GM12801 (cell line): ENCODE data around the gene LINC01488.

Experiments used
- TF ChIP-seq, protein P1 (sequence below): IDR thresholded peaks from one replicate; pipeline ENCODE4 v1.5.1; 2011; ENCODE audit warnings: control low read depth; ENCODE audit not compliant: insufficient read length; ENCODE audit errors: extremely low read depth

LINC01488 gene

DNA sequence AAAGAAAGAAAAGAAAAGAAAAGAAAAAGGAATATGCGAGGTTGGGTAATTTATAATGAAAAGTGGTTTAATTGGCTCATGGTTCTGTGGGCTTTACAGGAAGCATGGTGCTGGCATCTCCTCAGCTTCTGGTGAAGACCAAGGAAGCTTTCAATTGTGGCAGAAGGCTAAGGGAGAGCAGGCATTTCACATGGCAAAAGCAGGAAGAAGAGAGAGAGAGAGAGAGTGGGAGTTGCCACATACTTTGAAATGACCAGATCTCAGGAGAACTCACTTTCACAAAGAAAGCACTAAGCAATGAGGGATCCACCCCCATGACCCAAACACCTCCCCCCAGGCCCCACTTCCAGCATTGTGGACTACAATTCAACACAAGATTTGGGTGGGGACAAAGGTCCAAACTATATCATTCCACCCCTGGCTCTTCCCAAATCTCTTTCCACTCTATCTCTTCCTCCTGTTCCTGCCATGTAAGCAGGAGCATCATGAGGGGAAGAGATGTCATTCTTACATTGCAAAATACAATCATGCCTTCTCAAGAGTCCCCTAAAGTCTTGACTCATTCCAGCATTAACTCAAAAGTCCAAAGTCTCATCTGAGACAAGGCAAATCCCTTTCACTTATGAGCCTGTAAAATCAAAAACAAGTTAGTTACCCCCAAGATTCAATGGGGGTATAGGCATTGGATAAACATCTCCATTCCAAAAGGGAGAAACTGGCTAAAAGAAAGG lies 38.9 kb downstream of the LINC01488 start:
- TF ChIP-seq, protein P1, sequence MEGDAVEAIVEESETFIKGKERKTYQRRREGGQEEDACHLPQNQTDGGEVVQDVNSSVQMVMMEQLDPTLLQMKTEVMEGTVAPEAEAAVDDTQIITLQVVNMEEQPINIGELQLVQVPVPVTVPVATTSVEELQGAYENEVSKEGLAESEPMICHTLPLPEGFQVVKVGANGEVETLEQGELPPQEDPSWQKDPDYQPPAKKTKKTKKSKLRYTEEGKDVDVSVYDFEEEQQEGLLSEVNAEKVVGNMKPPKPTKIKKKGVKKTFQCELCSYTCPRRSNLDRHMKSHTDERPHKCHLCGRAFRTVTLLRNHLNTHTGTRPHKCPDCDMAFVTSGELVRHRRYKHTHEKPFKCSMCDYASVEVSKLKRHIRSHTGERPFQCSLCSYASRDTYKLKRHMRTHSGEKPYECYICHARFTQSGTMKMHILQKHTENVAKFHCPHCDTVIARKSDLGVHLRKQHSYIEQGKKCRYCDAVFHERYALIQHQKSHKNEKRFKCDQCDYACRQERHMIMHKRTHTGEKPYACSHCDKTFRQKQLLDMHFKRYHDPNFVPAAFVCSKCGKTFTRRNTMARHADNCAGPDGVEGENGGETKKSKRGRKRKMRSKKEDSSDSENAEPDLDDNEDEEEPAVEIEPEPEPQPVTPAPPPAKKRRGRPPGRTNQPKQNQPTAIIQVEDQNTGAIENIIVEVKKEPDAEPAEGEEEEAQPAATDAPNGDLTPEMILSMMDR = no peak

DNA sequence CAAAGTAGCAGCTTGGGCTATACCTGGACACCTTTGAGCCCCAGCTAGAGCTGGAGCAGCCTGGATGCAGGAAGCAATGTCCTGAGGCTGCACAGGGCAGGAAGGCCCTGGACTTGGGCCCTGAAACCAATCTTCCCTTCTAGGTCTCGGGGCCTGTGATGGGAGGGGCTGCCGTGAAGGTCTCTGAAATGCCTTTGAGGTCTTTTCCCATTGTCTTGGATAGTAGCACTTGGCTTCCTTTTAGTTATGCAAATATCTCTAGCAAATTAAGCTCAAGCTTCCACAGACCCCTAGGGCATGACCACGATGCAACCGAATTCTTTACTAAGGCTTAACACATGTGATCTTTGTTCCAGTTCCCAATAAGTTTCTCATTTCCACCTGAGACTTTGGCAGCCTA lies 40.0 kb downstream of the LINC01488 start:
- TF ChIP-seq, protein P1 = no peak

DNA sequence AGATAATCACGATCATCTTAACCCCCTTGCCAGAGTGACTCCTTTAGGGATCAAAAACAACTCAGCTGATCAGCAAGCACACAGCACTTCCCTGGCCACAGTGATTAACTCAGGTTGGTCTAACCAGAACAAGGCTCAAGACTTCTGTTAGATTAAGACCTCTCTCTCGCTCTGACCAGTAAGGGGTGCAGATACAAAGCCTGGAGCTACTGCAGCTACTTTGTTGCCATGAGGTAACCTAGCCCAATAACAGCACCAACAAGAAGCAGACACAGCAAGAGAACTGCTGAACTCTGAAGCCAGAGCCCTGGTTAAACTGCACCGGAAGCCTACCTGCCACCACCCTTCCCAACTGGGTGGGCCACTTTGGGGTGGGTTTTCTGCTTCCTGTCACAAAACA lies 42.0 kb downstream of the LINC01488 start:
- TF ChIP-seq, protein P1 = no peak

DNA sequence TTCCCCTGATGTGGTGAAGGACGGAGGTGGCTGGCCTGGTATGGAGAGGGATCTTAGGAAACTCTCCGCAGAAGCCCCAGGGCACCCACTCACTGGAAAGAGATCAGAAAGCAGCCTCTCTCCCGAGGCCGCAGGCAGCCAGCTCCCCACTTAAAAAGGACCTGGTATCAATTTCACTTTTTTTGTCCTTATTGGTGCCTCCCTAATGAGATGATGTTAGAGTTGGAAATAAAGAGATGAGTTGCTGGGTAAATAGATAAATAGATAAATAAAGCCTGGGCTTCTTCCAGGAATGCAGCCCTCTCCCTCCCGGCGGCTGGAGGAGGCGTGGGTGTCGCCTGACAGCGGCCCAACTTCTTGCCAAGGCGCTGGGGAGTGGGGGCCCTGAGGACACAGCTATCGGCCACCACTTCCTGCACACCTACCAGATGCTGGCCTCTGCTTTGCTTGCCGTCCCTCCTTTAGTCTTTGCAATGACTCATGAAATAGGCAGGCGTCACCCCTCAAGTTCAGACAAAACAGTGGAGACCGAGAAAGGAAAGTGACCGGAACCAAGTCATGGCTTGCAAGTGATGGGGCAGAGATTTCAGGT lies 42.9 kb downstream of the LINC01488 start:
- TF ChIP-seq, protein P1 = no peak

DNA sequence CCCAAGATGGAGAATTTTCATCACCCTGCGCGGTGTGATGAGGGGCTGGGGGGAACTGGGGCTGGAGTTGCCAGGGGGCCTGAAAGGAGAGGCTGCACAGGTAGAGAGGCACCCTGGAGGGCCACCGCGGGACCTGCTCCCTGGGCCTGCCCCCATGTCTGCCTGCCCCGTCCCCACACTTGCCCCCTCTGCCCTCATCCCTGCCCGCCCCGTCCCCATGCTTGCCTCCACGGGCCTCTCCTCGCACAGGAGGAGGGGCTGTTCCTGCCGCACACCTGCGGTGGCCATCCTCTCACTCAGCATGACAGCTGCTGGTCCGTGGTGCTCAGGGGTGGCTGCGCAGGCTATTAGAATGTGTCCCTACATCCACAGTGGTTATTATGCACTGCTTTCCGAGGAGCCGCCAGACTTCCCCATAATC lies 43.5 kb downstream of the LINC01488 start:
- TF ChIP-seq, protein P1 = no peak

DNA sequence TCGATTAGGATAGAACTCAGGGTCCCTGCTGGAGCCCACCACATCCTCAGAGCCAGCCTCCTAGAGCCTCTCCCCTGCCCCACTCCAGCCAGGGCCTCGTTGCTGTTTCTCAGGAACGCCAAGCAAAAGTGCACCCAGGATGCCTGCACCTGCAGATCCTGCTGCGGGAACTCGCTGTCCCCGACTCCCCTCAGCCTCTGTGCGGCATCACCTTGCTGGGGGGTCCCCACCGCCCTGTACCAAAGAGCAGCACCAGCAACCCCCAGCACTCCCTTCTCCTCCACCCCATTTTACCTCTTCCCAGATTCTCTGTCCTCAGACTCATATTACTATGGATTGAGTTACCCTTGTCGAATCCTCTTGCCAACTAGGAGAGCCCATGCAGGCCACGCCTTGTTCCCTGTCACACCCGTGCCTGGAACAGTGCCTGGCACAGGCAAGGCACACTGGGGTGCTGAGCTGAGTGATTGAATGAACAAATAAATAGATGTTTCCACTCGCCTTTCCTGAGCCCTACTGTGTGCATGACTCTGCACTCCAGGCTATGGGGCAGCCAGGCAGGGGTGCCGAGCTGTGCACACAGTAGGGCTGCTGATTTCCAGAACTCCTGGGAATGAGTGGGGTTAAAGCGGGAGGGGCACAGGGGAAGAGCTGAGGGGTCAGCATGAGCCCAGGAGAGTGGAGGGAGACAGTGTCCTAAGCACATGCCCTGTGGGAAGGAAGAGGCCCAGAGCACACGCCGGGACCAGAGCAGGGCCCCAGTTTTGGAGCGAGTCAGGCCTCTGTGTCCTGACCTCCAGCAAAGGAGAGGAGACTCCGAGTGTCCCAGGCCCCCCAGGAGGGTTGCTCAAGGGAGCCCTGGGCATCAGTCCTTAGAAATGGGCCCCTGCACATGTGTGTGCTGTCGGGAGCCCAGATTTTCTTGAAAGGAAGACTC lies 44.3 kb downstream of the LINC01488 start:
- TF ChIP-seq, protein P1 = no peak

DNA sequence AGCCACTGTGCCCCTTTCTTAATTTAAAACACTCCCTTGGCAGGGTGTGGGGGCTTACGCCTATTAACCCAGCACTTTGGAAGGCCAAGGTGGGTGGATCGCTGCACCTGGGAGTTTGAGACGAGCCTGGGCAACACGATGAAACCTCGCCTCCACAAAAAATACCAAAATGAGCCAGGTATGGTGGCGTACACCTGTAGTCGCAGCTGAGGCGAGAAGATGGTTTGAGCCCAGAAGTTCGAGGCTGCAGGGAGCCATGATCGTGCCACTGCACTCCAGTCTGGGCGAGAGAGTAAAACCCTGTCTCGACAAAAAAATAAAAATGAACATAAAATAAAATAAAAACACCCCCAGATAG lies 45.0 kb downstream of the LINC01488 start:
- TF ChIP-seq, protein P1 = no peak
